NB4 (cell line): Measurements from ENCODE around the gene P2RX3.

Experiments
- DNase-seq: peaks from one replicate; pipeline ENCODE4 v3.0.0; 2010; ENCODE audit warnings: low read depth
- H3K4me3 ChIP-seq: one replicate; pipeline ENCODE4 v1.5.1; 2011; ENCODE audit warnings: mild to moderate bottlenecking, low read depth, low read length, moderate library complexity
- CTCF ChIP-seq: IDR thresholded peaks from one replicate; pipeline ENCODE4 v1.5.1; 2012; ENCODE audit warnings: low read depth, low read length
- MAX ChIP-seq: IDR thresholded peaks from 2 replicates; pipeline ENCODE4 v1.6.1; 2011; ENCODE audit warnings: low read depth, low read length
- MYC ChIP-seq: IDR thresholded peaks from 2 replicates; pipeline ENCODE4 v1.6.1; 2011; ENCODE audit warnings: low read depth, low read length
- POLR2A ChIP-seq: IDR thresholded peaks from 2 replicates; pipeline ENCODE4 v1.6.1; 2011; ENCODE audit warnings: mild to moderate bottlenecking; ENCODE audit not compliant: insufficient read length; ENCODE audit errors: extremely low read depth

The P2RX3 gene

DNA sequence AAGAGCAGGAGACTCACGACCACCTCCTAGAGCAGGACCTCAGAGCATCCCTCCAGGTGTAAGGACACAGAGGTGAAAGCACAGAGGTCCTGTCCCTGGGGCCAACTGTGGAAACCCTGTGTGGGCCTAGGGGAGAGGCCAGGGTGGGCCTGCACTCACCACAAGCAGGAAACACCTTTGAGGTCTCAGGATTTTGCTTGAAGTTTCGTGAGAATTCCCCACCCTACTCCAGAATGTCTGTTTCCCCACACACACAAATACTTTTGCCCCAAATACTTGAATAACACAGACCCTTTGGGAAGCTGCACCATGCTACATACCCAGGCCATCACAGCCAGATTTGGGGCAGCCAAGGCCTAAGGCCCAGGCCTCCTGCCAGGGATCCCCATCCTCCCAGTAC lies 70.6 kb downstream of the P2RX3 start:
- DNase-seq = no peak
- TF ChIP-seq MYC (no peak), POLR2A (no peak), CTCF (no peak), MAX (no peak)
- no peak overlapping the region for H3K4me3 ChIP-seq

DNA sequence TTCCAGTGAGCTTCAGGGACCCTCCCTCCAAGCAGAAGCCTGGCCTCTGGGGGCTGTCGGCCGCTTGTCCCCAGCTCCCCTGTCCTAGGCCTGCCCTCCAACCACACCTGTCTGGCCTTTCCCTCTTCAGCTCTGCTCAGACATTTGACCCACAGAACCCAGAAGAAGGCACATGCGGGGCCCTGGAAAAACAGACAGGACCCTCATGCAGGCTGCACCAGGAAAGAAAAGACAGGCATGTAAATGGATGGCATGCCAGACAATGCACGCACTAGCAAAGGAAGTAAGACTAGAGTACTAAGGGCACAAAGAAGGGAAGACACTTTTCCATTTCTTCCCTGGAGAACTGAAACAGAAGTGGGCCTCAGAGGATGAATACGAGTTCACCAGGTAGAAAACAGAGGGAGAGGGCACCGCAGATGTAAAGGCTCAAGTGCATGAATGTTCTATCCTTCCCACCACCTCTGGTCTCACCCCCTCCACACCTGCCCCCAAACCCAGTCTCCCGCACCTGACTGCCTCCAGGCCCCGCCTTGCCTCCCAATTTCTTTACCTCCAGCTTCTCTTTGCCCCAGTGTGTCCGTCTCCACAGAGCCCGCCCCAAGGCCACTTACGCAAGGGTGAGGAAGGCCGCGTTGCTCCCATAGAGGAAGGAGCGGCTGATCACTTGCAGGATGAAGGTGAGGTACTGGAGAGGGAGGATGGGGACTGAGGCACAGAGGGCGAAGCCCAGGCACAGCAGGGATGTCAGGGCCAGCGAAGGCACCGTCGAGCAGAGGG lies 71.4 kb downstream of the P2RX3 start:
- H3K4me3 ChIP-seq = no peak overlapping the region
- DNase-seq = no peak
- TF ChIP-seq MAX = no peak
- no peak for TF ChIP-seq POLR2A
- TF ChIP-seq CTCF = no peak
- no peak for TF ChIP-seq MYC

DNA sequence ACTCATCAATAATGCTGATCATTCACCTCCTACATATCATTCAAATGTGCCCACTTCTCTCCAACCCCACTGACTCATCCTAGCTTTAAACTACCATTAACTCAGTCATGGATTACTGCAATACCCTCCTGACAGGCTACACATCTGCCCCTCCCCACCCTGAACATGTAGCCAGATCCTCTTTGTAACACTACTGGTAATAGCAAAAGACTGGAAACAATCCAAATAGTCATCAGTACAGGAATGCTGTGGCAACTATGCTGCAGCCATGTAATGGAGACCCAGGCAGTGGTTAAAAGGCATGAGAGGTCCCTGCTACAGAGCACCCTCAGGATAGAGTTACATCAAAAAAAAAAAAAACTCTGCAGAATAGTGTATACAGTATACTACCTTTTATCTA lies 72.1 kb downstream of the P2RX3 start:
- no peak for DNase-seq
- no peak overlapping the region for H3K4me3 ChIP-seq
- TF ChIP-seq POLR2A (no peak), CTCF (no peak)

GRCh38 chr11:57413681-57414080 lies 75.5 kb downstream of the P2RX3 start:
- DNase-seq = no peak
- no peak overlapping the region for H3K4me3 ChIP-seq
- TF ChIP-seq MAX = no peak

DNA sequence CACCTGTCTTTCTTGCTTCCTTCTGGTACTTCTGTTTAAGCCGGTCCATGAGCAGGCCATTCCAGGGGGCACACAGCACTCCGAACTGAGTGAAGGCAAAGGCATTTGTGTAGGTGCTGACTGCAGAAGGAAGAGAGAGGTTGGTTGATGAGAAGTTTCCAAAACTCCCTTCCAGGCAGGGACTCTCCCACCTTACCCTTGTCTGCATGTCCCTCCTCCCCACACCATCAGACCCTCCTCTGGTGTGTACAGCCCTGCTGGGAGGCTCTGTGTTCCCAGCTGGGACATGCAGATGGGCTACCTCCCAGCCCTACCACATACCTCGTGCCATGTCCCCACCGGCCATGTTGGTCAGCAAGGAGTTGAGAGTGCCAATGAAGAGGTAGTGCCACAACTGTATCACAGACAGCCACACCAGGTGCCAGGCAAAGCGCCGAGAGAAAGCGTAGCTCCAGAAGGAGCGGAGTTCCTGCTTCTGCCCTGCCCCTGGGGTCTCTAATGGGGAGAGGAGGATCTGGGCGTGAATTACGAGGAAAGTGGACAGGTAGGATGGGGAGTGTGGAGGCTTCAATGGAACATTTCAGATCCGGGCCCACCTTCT lies 76.6 kb downstream of the P2RX3 start:
- no peak overlapping the region for H3K4me3 ChIP-seq
- TF ChIP-seq MYC (no peak), CTCF (no peak), POLR2A (no peak), MAX (no peak)
- no peak for DNase-seq

DNA sequence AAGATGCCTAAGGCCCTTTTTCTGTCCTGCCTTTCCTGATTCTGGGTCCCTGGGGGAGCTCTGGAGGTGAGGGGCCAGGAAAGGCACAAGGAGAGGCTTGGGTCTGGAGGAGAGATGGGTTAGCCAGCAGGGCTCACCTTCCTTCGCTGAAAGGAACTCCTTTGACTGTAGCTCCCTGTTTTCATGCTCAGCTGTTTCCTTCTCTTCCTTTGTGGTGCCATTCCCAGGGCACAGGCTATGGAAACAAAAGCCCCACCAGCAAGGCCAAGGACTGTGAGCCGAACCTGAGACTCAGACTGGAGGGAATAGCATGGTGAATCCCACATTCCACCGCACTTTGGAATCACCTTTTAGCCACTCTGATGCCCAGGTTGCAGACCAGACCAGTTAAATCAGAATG lies 78.3 kb downstream of the P2RX3 start:
- no peak for DNase-seq
- TF ChIP-seq MAX (no peak), CTCF (no peak), POLR2A (no peak), MYC (no peak)
- no peak overlapping the region for H3K4me3 ChIP-seq
